ENCODE data around the gene WEE1.
"Not testable (repeated sequence)": the region's sequence is repeated elsewhere in the genome, so short reads cannot be mapped to it uniquely, and the experiment has no call there.

Gene WEE1

GRCh38 chr11:9600166-9600565, 26.7 kb downstream of the WEE1 start:
- TF ChIP-seq CTCF (IDR thresholded peaks at IDR 0.05; ENCODE audit: insufficient read depth, low read depth, low read length, missing control alignments) = no peak
- no peak overlapping the region for H3K4me3 ChIP-seq (ENCODE audit: low read length)
- no peak for DNase-seq (ENCODE audit: low read depth)

- TF ChIP-seq CTCF (IDR thresholded peaks at IDR 0.05; ENCODE audit: insufficient read depth, low read depth, low read length, missing control alignments) = no peak
- DNase-seq (ENCODE audit: low read depth) = peak; percentile 98
- H3K4me3 ChIP-seq (ENCODE audit: low read length) = no peak overlapping the region
These were observed 27.2 kb downstream of the WEE1 start for GRCh38 chr11:9600644-9601036.

GRCh38 chr11:9601037-9601875, 27.8 kb downstream of the WEE1 start:
- H3K4me3 ChIP-seq (ENCODE audit: low read length) = no peak overlapping the region
- TF ChIP-seq CTCF (IDR thresholded peaks at IDR 0.05; ENCODE audit: insufficient read depth, low read depth, low read length, missing control alignments) = no peak
- DNase-seq (ENCODE audit: low read depth) = peak; percentile 35

GRCh38 chr11:9601876-9602199, 28.4 kb downstream of the WEE1 start:
- H3K4me3 ChIP-seq (ENCODE audit: low read length) = no peak overlapping the region
- DNase-seq (ENCODE audit: low read depth) = no peak
- no peak for TF ChIP-seq CTCF (IDR thresholded peaks at IDR 0.05; ENCODE audit: insufficient read depth, low read depth, low read length, missing control alignments)

- DNase-seq (ENCODE audit: low read depth); H3K4me3 ChIP-seq (ENCODE audit: low read length): not testable (repeated sequence)
These were observed 29.7 kb downstream of the WEE1 start for GRCh38 chr11:9603214-9603613.

GRCh38 chr11:9604134-9604533, 30.7 kb downstream of the WEE1 start:
- no peak for DNase-seq (ENCODE audit: low read depth)
- no peak overlapping the region for H3K4me3 ChIP-seq (ENCODE audit: low read length)
- TF ChIP-seq CTCF (IDR thresholded peaks at IDR 0.05; ENCODE audit: insufficient read depth, low read depth, low read length, missing control alignments) = no peak

- no peak overlapping the region for H3K4me3 ChIP-seq (ENCODE audit: low read length)
- no peak for DNase-seq (ENCODE audit: low read depth)
- TF ChIP-seq CTCF (IDR thresholded peaks at IDR 0.05; ENCODE audit: insufficient read depth, low read depth, low read length, missing control alignments) = no peak
These were observed 32.3 kb downstream of the WEE1 start for GRCh38 chr11:9605742-9606141.

Measured in epithelial cell of esophagus (primary cell).